Measurements from ENCODE around the gene TMSB4X. TPM values are rescaled to one million over a fixed set of nuclear protein-coding genes. Genes with fewer than 3 reads are reported as not detected.

TMSB4X gene
- total RNA-seq, 1 experiment from 2014 or later: 801 TPM

DNA sequence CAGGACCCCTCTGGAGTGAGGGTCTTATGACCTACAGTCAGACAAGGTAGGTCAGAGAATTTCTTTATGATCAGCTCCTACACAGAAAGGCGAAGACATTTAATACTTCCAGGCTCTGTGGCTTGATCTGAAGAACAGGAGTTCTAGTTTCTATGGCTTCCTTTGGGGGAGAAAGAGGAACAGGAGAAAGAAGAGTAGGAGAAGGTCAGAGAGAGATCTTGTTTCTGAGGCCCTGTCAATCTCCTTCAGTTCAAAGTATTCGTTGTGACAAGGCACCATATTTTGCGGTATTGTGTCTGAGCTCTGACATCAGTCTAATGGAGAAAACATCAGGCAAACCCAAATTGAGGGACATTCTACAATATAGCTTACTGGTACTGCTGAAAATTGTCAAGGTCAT is 16.7 kb downstream of the TMSB4X start:
- H3K4me3 Mint-ChIP-seq (ENCODE audit: unreplicated experiment): no peak overlapping the region
- H3K4me1 Mint-ChIP-seq (ENCODE audit: insufficient read depth, unreplicated experiment): peaks cover 4% of the 10 kb centered on the region
- BruUV-seq (replicated peaks): no TSS peak
- H3K36me3 Mint-ChIP-seq (ENCODE audit: insufficient read depth, unreplicated experiment): no peaks in the 10 kb centered on the region
- no peak for DNase-seq (ENCODE audit: unreplicated experiment)
- H3K9me3 Mint-ChIP-seq (ENCODE audit: unreplicated experiment): peaks cover 4% of the 10 kb centered on the region
- POLR2A ChIA-PET: interaction anchor here (0.9 kb wide), 1 partner anchor 15 kb away, joined by 3 read pairs; no protein-coding TSS in a partner anchor
- TF ChIP-seq CTCF (IDR thresholded peaks at IDR 0.05; ENCODE audit: unreplicated experiment): no peak
- H3K27ac Mint-ChIP-seq (ENCODE audit: low read depth, unreplicated experiment): no peak overlapping the region
- H3K27me3 Mint-ChIP-seq (ENCODE audit: insufficient read depth, unreplicated experiment): peaks cover 13% of the 10 kb centered on the region
- CTCF ChIA-PET: interaction anchor here (0.5 kb wide), 1 partner anchor 583 kb away, joined by 3 read pairs; no protein-coding TSS in a partner anchor
- intact Hi-C loops (cut with micrococcal nuclease): no loop called here

DNA sequence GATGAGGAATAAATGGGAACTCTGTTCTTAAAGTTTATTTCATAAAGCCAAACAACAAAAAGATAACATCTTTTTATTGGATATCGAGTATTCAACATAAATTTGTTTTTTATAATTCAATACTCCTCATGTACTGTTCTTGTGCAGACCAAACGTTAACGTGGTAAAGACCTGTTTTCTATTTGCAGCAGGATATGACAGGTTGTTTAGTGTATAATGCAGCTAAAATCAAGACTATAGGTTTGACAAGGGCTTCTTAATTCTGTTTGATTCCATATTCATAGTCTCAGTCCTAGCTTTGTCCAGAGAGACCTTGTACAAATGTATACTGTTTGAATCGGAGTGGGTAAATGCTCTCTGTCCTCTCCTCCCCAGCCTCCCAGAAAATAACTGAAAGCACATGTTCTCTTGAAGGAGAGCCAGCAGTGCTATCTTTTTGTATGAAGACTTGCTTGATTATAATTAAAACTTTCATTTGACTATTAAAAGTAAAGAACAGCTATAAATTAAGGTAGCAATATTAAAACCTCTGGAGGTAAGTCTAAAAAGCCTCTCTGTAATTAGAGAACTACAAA is 17.7 kb downstream of the TMSB4X start:
- CTCF ChIA-PET: interaction anchor here (1.0 to 1.7 kb wide), 2 partner anchors 15 to 120 kb away, joined by 3 to 5 read pairs; no protein-coding TSS in a partner anchor
- intact Hi-C loops (cut with micrococcal nuclease): no loop called here
- Mint-ChIP-seq H3K4me1 (ENCODE audit: insufficient read depth, unreplicated experiment) (no peaks in the 10 kb centered on the region), H3K9me3 (ENCODE audit: unreplicated experiment) (no peaks in the 10 kb centered on the region), H3K27me3 (ENCODE audit: insufficient read depth, unreplicated experiment) (peaks cover 16% of the 10 kb centered on the region), H3K4me3 (ENCODE audit: unreplicated experiment) (no peak overlapping the region), H3K36me3 (ENCODE audit: insufficient read depth, unreplicated experiment) (no peaks in the 10 kb centered on the region), H3K27ac (ENCODE audit: low read depth, unreplicated experiment) (no peak overlapping the region)
- TF ChIP-seq CTCF (IDR thresholded peaks at IDR 0.05; ENCODE audit: unreplicated experiment): no peak
- POLR2A ChIA-PET: interaction anchor here (0.8 kb wide), 2 partner anchors 9 to 246 kb away, joined by 3 read pairs; no protein-coding TSS in a partner anchor
- DNase-seq (ENCODE audit: unreplicated experiment): no peak
- BruUV-seq (replicated peaks): no TSS peak

GRCh38 chrX:12993826-12994225 is 18.9 kb downstream of the TMSB4X start:
- H3K27me3 Mint-ChIP-seq (ENCODE audit: insufficient read depth, unreplicated experiment): peaks cover 28% of the 10 kb centered on the region
- intact Hi-C loops (cut with micrococcal nuclease): no loop called here
- no peaks in the 10 kb centered on the region for H3K4me1 Mint-ChIP-seq (ENCODE audit: insufficient read depth, unreplicated experiment)
- no peaks in the 10 kb centered on the region for H3K9me3 Mint-ChIP-seq (ENCODE audit: unreplicated experiment)
- no TSS peak for BruUV-seq (replicated peaks)
- no peak for DNase-seq (ENCODE audit: unreplicated experiment)
- CTCF ChIA-PET: interaction anchor here (1.7 kb wide), 1 partner anchor 14 kb away, joined by 5 read pairs; no protein-coding TSS in a partner anchor
- POLR2A ChIA-PET: no interaction called here
- no peak overlapping the region for H3K4me3 Mint-ChIP-seq (ENCODE audit: unreplicated experiment)
- no peak for TF ChIP-seq CTCF (IDR thresholded peaks at IDR 0.05; ENCODE audit: unreplicated experiment)
- no peak overlapping the region for H3K27ac Mint-ChIP-seq (ENCODE audit: low read depth, unreplicated experiment)
- H3K36me3 Mint-ChIP-seq (ENCODE audit: insufficient read depth, unreplicated experiment): no peaks in the 10 kb centered on the region

DNA sequence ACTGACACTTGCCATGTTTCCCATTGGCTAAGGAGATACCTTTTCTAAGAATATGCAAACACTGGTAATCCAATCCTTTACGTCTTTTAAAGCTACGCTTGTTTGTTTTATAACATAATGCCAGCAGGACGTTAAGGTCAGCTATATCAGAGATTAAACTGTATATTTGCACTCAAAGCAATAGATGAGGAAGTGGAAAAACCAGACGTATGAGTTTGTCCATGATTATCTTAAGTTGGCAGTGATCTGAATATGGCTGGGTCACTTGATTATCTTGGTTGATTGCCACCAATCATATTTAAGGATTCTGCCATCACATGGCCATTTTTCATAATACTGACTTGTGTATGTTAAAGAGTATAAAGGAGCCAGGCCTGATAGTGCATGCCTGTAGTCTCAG is 19.4 kb downstream of the TMSB4X start:
- no peak for DNase-seq (ENCODE audit: unreplicated experiment)
- ChIA-PET POLR2A (no interaction called here), CTCF (interaction anchor here (1.7 kb wide), 1 partner anchor 13 kb away, joined by 5 read pairs; no protein-coding TSS in a partner anchor)
- intact Hi-C loops (cut with micrococcal nuclease): no loop called here
- no TSS peak for BruUV-seq (replicated peaks)
- no peak for TF ChIP-seq CTCF (IDR thresholded peaks at IDR 0.05; ENCODE audit: unreplicated experiment)
- no peaks in the 10 kb centered on the region for H3K9me3 Mint-ChIP-seq (ENCODE audit: unreplicated experiment)
- H3K4me3 Mint-ChIP-seq (ENCODE audit: unreplicated experiment): no peak overlapping the region
- peaks cover 28% of the 10 kb centered on the region for H3K27me3 Mint-ChIP-seq (ENCODE audit: insufficient read depth, unreplicated experiment)
- no peaks in the 10 kb centered on the region for H3K4me1 Mint-ChIP-seq (ENCODE audit: insufficient read depth, unreplicated experiment)
- no peaks in the 10 kb centered on the region for H3K36me3 Mint-ChIP-seq (ENCODE audit: insufficient read depth, unreplicated experiment)
- no peak overlapping the region for H3K27ac Mint-ChIP-seq (ENCODE audit: low read depth, unreplicated experiment)
